HL-60/S4 treated with retinoic acid at 250 ng/mL for 4 days and 3 days (cell line): ENCODE results near the gene OR6K3.
"Not testable (repeated sequence)": the region's sequence is repeated elsewhere in the genome, so short reads cannot be mapped to it uniquely, and the experiment has no call there.

ENCODE experiments used
- in situ Hi-C: fragments of 300-500 bp; cut with MboI; formaldehyde crosslinking; loops from 2 replicates; pipeline ENCODE4 v1.7.0; 2022; ENCODE audit warnings: low sequenced_read_pairs

The OR6K3 gene

DNA sequence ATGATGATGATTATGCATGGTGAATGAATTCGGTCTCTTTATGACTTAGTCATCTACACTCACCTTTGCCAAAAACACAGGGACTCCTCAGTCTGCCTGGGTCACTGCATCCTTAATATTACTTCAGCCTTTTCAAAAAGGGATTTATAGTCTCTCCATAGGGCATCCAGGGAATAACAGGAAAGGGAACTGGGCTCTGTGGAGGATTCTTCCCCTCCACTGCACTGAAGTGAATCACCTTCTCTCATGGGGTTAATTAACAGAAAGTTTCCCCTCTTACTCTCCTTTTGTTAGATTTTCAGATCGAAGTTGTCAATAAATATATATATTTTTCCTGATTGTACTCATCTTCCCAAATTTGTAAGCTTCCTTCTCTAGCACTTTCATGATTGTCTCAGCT is at the start of gene OR6K3:
TSS of gene OR6K3 (minus strand) at position 101 of the 400 bp plus-strand sequence. CDS start 2,605 bp downstream, outside the sequence.
- in situ Hi-C loops, result no loop called here

DNA sequence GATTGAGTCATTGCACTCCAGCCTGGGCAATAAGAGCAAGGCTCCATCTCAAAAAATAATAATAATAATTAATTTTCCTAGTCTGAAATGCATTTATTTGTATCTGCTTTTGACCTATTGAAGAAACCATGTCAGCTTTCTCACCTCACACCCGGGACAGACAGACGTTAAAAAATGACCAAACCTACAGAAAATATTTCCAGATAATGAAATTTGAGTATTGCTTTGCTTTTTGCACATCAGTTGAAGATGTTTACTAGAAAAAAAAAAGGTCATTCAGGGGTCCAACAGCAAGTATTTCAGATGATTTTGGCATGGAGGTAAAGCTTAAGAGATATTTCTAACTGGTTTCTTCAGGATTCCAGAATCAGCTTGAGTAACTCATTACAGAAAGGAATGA is 33.9 kb upstream of the OR6K3 start, which contains the start of gene OR6K6:
TSS of gene OR6K6 (plus strand) at position 301 of the 400 bp plus-strand sequence. CDS start 168 bp downstream, outside the sequence.
- in situ Hi-C loops, result no loop called here

- in situ Hi-C loops, result no loop called here
These were observed 31.7 kb upstream of the OR6K3 start for GRCh38 chr1:158752155-158752712.

DNA sequence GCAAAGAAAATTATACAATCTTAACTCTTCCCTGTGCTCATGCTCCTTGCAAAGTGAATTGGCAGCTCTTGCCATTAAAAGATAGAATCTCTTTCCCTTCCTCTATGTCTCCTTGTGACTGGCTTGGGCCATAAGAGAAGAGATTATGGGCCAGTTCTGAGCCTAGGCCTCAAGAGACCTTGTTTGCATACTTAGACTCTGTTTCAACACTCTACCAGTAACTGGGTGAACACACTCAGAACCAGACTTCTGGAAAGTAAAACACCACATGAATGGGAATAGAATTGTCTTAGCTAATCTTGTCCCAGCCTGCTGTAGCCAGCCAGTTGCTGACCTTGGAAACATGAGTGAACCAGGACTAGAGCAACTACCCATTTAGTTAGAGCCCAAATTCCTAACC is 15.3 kb upstream of the OR6K3 start:
- in situ Hi-C loops, result no loop called here

DNA sequence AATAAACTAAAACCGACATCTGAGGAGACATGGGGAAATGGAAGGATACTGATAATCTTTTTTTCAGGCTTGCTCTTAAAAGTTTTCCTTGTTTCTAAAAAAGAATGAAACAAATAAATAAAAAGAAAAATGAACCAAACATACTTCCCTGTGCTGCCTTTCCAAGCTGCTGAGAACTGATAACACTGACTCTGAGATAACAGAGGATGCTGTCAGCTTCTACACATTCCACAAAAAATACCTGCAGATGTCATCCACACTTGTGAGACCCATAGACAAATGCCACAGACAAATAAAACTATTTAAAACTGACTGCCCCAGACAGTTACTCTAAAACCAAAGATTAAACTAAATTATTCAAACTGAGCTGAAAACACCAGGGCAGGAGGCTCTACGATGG is 12.0 kb upstream of the OR6K3 start:
- in situ Hi-C loops, result no loop called here

DNA sequence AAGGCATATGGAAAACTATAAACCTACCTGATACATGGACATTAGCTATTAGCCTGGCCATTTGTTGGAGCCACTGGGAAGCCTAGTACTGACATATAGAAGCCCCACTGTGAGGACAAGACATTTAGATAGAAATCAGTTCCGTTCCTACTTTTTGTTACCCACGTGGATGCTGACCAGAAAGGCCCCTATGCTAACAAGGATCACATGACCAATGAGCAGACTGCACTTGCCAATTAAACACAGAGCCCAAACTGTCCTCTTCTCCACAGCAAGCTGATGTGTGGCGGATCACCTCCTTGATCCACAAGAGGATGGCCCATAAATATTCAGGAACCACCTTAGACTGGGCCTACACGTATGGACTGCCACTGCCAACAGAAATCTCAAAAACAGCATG is 11.2 kb upstream of the OR6K3 start:
- in situ Hi-C loops, result no loop called here

GRCh38 chr1:158730453-158730852 is 9.9 kb upstream of the OR6K3 start:
- in situ Hi-C loops, result no loop called here

GRCh38 chr1:158728510-158729225 is 8.1 kb upstream of the OR6K3 start:
- in situ Hi-C loops, result no loop called here

GRCh38 chr1:158724442-158724841 is 3.9 kb upstream of the OR6K3 start:
- in situ Hi-C loops, result no loop called here

GRCh38 chr1:158719664-158720063 is 856 bp downstream of the OR6K3 start:
- in situ Hi-C loops, result no loop called here

GRCh38 chr1:158717344-158717743 is 3.2 kb downstream of the OR6K3 start:
- in situ Hi-C loops, result no loop called here

- in situ Hi-C loops, result no loop called here
These were observed 4.2 kb downstream of the OR6K3 start for GRCh38 chr1:158716335-158716734.

DNA sequence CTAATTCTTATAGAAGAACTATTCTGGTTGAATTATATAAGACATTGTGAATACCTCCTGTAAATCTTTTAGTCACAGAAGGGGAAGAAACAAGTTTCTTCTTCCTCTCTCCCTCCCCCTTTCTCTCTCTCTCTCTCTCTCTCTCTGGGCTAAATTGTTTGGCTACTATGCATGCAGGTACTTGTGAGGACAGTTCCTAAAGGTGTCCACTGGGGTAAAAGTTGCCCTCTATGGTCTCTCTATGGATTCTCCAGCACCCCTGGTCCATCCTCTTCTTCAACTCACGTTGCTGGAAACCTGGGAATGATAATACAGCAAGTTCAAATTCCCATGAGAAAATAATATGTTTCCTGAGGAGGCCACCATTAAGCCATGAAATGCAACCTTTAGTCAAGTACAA is 5.8 kb downstream of the OR6K3 start:
- in situ Hi-C loops, result no loop called here

DNA sequence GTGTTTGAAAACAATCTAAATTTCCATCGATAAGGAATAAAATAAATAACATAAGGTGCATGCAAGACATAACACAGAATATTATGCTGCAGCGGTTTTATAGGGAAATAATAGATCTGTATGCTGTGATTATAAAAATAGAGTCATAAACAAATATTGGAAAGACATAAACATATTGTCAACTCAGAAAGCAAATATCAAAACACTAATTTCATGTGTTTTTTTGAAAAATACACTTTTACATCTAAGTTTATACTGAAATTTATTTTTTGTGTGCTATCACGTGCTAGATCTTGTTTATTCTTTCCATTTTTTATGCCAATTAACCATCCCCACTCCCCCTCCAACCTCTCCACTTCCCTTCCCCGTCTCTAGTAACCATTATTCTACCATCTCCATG is 9.4 kb downstream of the OR6K3 start:
- in situ Hi-C loops, result no loop called here

DNA sequence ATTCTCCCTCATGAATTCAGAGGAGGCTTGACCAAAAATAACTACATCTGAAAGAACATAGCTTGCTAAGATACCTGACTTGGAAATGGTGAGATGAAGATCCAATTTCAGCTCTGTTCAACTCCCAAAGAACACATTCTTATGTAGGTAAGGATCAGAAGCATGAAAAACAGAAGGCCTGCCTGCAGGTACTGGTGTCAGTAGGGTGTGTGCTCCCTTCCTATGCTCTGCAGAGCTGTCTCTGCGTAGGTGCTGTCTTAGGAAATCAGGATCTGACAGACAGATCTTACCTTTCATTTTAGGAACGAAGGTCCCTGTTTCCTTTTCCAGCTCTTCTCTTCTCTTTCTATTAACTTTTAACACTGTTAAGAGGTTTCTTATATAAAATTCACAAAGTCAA is 14.4 kb downstream of the OR6K3 start:
- in situ Hi-C loops, result no loop called here

DNA sequence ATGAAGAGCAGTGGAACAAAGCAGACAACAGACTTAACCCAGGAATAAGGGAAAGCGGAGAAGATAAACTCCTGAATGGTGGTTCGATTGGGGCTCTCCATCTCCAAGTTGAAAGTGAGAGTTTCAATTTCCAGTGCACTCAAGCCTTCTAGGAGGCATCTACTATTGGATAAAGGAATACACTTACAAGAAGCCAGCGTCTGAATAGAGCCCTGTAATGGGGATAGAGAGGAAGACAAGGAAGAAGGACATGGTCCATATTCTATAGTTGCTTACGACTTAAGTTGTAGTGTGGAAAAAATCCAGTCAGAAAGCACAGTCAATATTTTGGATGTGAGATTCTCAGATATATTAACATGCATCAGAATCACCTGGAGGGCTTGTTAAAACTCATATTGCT is 20.0 kb downstream of the OR6K3 start, which contains the start of gene OR6K2:
TSS of gene OR6K2 (minus strand) at position 101 of the 400 bp plus-strand sequence. CDS start at position 101, 0 bp downstream.
- in situ Hi-C loops, result no loop called here

- in situ Hi-C loops, result no loop called here
These were observed 25.9 kb downstream of the OR6K3 start for GRCh38 chr1:158694596-158694995.

DNA sequence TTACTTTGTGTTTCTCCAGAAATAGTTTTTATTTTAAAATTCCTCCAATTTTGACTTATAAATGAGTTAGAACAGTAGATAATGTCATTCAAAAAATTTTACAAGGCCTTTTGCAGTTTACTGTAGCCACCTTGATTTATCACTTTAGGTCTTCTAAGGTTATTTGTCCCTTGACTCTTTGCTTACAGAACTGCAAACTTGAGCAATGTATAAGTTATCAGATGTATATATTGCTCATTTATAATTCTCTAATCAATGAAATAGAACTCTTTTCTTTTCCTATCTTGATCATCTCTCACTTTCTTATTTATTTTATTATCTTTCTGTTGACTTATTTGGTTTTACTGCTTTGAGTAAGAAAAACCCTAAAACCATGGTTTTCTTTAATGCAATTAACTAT is 28.2 kb downstream of the OR6K3 start:
- in situ Hi-C loops, result no loop called here

- in situ Hi-C loops, result no loop called here
These were observed 28.6 kb downstream of the OR6K3 start for GRCh38 chr1:158691907-158692306.

DNA sequence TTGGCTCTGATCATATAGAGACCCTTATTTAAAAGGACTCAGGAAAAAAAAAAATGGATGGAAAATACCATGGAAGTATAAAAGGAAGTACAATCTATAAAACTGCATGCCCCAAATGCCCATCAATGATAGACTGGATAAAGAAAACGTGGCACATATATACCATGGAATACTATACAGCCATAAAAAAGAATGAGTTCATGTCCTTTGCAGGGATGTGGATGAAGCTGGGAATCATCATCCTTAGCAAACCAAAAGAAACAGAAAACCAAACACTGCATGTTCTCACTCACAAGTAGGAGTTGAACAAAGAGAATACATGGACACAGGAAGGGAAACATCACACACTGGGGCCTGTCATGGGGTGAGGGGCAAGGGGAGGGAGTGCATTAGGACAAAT is 29.4 kb downstream of the OR6K3 start:
- in situ Hi-C loops, result not testable (repeated sequence)

DNA sequence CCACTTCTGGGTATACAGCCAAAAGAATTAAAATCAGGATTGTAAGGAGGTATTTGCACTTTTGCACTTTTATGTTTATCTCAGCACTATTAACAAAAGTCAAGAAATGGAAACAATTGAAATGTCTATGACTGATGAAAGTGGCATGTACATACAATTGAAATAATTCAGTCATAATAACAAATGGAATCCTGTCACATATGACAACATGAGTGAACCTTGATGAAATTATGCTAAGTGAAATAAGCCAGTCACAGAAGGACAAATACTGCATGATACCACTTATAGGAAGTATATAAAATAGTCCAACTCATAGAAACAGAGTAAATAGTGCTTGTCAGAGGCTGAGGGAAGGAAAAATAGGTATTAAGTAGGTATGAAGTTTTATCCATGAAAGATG is 30.6 kb downstream of the OR6K3 start:
- in situ Hi-C loops, result no loop called here

DNA sequence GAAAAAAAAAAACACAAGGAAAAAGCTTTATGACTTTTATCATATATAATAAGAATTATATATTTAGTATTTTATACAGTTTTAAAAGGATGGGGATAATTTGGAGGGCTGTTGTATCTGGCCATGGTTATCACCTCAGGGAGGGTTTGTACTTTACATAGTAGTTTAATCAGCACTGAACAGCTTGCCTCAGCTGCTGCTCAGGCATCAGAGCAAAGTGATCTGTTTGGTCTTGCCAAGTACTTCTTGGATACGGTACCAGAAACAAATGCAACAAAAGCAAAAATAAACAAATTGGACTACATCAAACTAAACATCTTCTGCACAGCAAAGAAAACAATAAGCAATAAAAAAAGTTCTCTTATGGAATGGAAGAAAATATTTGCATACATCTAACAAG is 31.4 kb downstream of the OR6K3 start:
- in situ Hi-C loops, result no loop called here

DNA sequence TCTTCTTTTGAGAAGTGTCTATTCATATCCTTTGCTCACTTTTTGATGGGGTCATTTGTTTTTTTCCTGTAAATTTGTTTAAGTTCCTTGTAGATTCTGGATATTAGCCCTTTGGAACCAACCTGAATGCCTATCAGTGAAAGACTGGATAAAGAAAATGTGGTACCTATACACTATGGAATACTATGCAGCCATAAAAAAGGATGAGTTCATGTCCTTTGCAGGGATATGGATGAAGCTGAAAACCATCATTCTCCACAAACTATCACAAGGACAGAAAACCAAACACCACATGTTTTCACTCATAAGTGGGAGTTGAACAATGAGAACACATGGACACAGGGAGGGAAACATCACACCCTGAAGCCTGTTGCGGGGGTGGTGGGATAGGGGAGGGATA is 32.2 kb downstream of the OR6K3 start:
- in situ Hi-C loops, result not testable (repeated sequence)
